Right lobe of liver (tissue), 6 donors: ENCODE data around the gene NRXN2. TPM values are rescaled to one million over a fixed set of nuclear protein-coding genes. Genes with fewer than 3 reads are reported as not detected.

Experiments
- ATAC-seq, 4 donors: fragments of 200-7000 bp; cut with Tn5 transposase; one replicate each; pipeline ENCODE4 v1.9.1; 2020; ENCODE audit warnings: mild to moderate bottlenecking in 4 of 4, moderate library complexity in 4 of 4
- DNase-seq, 3 donors: peaks; one replicate each; pipeline ENCODE4 v3.0.0-alpha.2; 2020
- H3K27ac ChIP-seq, 3 donors: fragments of 200-600 bp; one replicate each; pipeline ENCODE4 v1.8.0; 2022
- H3K27me3 ChIP-seq, 2 donors: fragments of 200-600 bp; one replicate each; pipeline ENCODE4 v1.8.0; 2022
- H3K36me3 ChIP-seq, 4 donors: fragments of 200-600 bp; sonication (generic) in 1 of 4; one replicate each; pipeline versions ENCODE4 v1.5.1 to v1.8.0; 2017 to 2022; ENCODE audit warnings: control low read depth in 1 of 4
- H3K4me1 ChIP-seq, 4 donors: fragments of 200-600 bp; sonication (generic) in 1 of 4; one replicate each; pipeline versions ENCODE4 v1.5.1 to v1.8.0; 2017 to 2022; ENCODE audit warnings: control low read depth in 1 of 4
- H3K4me3 ChIP-seq, 3 donors: fragments of 200-600 bp; one replicate each; pipeline ENCODE4 v1.8.0; 2022
- H3K9me3 ChIP-seq, 4 donors: fragments of 200-600 bp; sonication (generic) in 1 of 4; one replicate each; pipeline versions ENCODE4 v1.5.1 to v1.8.0; 2017 to 2022; ENCODE audit warnings: control low read depth in 1 of 4
- CTCF ChIP-seq, 4 donors: fragments of 200-600 bp in 3 of 4; fragments of 450-650 bp in 1 of 4; IDR thresholded peaks; one replicate each; pipeline versions ENCODE4 v1.5.1 to v1.8.0; 2016 to 2022; ENCODE audit warnings: antibody characterized with exemption in 4 of 4, mild to moderate bottlenecking in 2 of 4
- POLR2A ChIP-seq: fragments of 450-650 bp; IDR thresholded peaks from one replicate; pipeline ENCODE4 v1.6.1; 2017; ENCODE audit warnings: antibody characterized with exemption, mild to moderate bottlenecking
- WGBS: methylation state at CpG from one replicate; pipeline ENCODE4 v1.1.6; 2018; ENCODE audit warnings: low coverage, low lambda C conversion rate; ENCODE audit not compliant: insufficient coverage; ENCODE audit errors: missing lambda C conversion rate; 5-methylcytosine and 5-hydroxymethylcytosine counted together
- intact Hi-C, 2 donors: fragments of 100-400 bp; cut with DNase I; formaldehyde crosslinking; loops; one replicate each; pipeline versions ENCODE4 v1.11.2 to v1.14.1; 2022
- total RNA-seq, 6 experiments: library from RNA; depleted of rRNA in 2 of 6; stranded (reverse); fragments of >200 nt in 2 of 6; fragmentation: NEBNext Ultra II Directional in 3 of 6; extraction: Animal tissue kit (Norgen Biotek cat#: 25700) in 3 of 6; gene quantifications; one replicate each; pipeline versions ENCODE4 v1.1.0 to v1.2.4, GENCODE V29; 2016 to 2023
- donor health status: DM: no; HTN: yes; CAD: no.
- donor health status: DM: no; HTN: no; CAD: no.
- donor health status: DM: no; HTN: no; CAD: no.
- donor health status: DM: no; HTN: yes; CAD: no.
- donor health status: DM: no; HTN: yes; CAD: no.

NRXN2 gene
- total RNA-seq, 6 experiments from 2014 or later: 1.6 to 7.7 (median 2.3) TPM

- WGBS: 72% methylated on average over 3 of the region's 11 CpGs
- no peak overlapping the region for H3K27ac ChIP-seq
- peaks cover 0 to 33% (median 8%) of the 10 kb centered on the region in 4 donors for H3K4me1 ChIP-seq
- DNase-seq (peak in 1 of 3 donors; percentile 30), ATAC-seq (no peak)
- H3K27me3 ChIP-seq: no peaks in the 10 kb centered on the region
- no peaks in the 10 kb centered on the region for H3K9me3 ChIP-seq
- no peak overlapping the region for H3K4me3 ChIP-seq
- intact Hi-C loops: no loop called here
- TF ChIP-seq POLR2A (no peak), CTCF (IDR thresholded peaks at IDR 0.05) (no peak)
- H3K36me3 ChIP-seq: no peaks in the 10 kb centered on the region
Observed at GRCh38 chr11:64728757-64729365, 5.9 kb upstream of the NRXN2 start.

DNA sequence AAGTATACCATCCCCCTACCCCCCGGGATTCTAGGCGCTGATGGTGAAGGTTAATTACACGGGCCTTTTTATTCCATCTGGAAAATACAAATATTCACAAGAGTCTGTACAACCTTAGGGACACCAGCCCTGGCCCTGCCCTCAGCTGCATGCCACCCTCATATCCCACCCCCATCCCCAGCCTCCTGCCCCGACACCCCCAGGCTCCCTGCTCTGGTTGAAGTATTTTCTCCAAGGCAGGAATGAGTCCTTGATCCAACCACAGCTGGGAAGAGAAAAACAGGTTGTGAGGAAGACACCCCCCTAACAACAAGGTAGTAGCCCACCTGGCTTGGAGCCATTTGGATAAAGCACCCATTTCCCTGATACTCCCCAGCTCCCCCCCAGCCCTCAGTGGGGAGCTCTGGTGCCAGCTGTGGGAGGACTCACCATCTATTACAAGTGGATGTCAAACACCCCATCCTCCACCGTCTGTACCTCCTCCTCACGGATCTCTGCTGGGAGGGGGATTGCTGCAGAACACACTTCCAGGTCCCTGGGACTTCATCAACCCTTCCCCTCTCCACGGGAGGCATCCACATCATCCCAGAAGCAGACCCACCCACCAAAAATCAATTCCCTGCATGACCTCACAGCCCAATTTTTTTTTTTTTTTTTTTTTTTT lies 4.0 kb upstream of the NRXN2 start:
- H3K4me1 ChIP-seq: peaks cover 0 to 41% (median 11%) of the 10 kb centered on the region in 4 donors
- intact Hi-C loops: no loop called here
- no peaks in the 10 kb centered on the region for H3K9me3 ChIP-seq
- no peaks in the 10 kb centered on the region for H3K27me3 ChIP-seq
- DNase-seq (no peak), ATAC-seq (no peak)
- no peak overlapping the region for H3K4me3 ChIP-seq
- H3K36me3 ChIP-seq: no peaks in the 10 kb centered on the region
- 83% methylated on average over 4 of the region's 7 CpGs for WGBS
- no peak overlapping the region for H3K27ac ChIP-seq
- no peak for TF ChIP-seq POLR2A
- TF ChIP-seq CTCF (IDR thresholded peaks at IDR 0.05): no peak

GRCh38 chr11:64726211-64726641 lies 3.2 kb upstream of the NRXN2 start:
- Histone ChIP-seq H3K4me3 (no peak overlapping the region), H3K9me3 (no peaks in the 10 kb centered on the region), H3K4me1 (peaks cover 0 to 41% (median 11%) of the 10 kb centered on the region in 4 donors), H3K27me3 (no peaks in the 10 kb centered on the region), H3K36me3 (no peaks in the 10 kb centered on the region), H3K27ac (no peak overlapping the region)
- intact Hi-C loops: no loop called here
- TF ChIP-seq CTCF (IDR thresholded peaks at IDR 0.05) (no peak), POLR2A (no peak)
- ATAC-seq (no peak), DNase-seq (no peak)
- 37% methylated on average over 6 of the region's 9 CpGs for WGBS

- intact Hi-C loops: no loop called here
Observed at GRCh38 chr11:64724863-64725532, 2.0 kb upstream of the NRXN2 start.

More at GRCh38 chr11:64724863-64725532, 2.0 kb upstream of the NRXN2 start:
- Histone ChIP-seq H3K4me1 (peaks cover 0 to 41% (median 11%) of the 10 kb centered on the region in 4 donors), H3K27me3 (no peaks in the 10 kb centered on the region), H3K4me3 (no peak overlapping the region), H3K27ac (no peak overlapping the region), H3K36me3 (no peaks in the 10 kb centered on the region), H3K9me3 (no peaks in the 10 kb centered on the region)
- peak in 2 of 3 donors; percentile 78 to 81 for DNase-seq
- TF ChIP-seq POLR2A (no peak), CTCF (IDR thresholded peaks at IDR 0.05) (no peak)
- WGBS: 0% methylated on average over 1 of the region's 7 CpGs
- peak; percentile 69 to 80 (median 74) for ATAC-seq
